Gastrocnemius medialis (tissue), 4 donors: ENCODE measurements around the gene PLEKHA5. TPM values are rescaled to one million over a fixed set of nuclear protein-coding genes. Genes with fewer than 3 reads are reported as not detected.

Source experiments
- ATAC-seq, 2 donors: fragments of 150-250 bp; one replicate each; pipeline ENCODE4 v1.9.1; 2016
- DNase-seq, 2 donors: peaks; one replicate each; pipeline ENCODE4 v3.0.0-alpha.2; 2019
- H3K27ac ChIP-seq, 4 donors: fragments of 200-600 bp; sonication (generic); 1 replicate in 1 of 4; 2 replicates in 3 of 4; pipeline ENCODE4 v1.5.1; 2016 to 2018; ENCODE audit warnings: mild to moderate bottlenecking in 2 of 4, moderate library complexity in 1 of 4
- H3K27me3 ChIP-seq, 3 donors: fragments of 200-600 bp; sonication (generic) in 2 of 3; 1 replicate in 1 of 3; 2 replicates in 2 of 3; pipeline versions ENCODE4 v1.5.1 to v1.6.0; 2016 to 2019; ENCODE audit warnings: mild to moderate bottlenecking in 1 of 3, moderate library complexity in 1 of 3
- H3K36me3 ChIP-seq, 2 donors: fragments of 200-600 bp; sonication (generic) in 1 of 2; one replicate each; pipeline ENCODE4 v1.5.1; 2017 to 2018
- H3K4me1 ChIP-seq, 2 donors: fragments of 200-600 bp; sonication (generic) in 1 of 2; one replicate each; pipeline ENCODE4 v1.5.1; 2016 to 2017; ENCODE audit warnings: mild to moderate bottlenecking in 2 of 2
- H3K4me3 ChIP-seq, 4 donors: fragments of 200-600 bp; sonication (generic) in 3 of 4; 1 replicate in 1 of 4; 2 replicates in 3 of 4; pipeline ENCODE4 v1.5.1; 2016 to 2019; ENCODE audit warnings: mild to moderate bottlenecking in 2 of 4
- H3K9me3 ChIP-seq, 3 donors: fragments of 200-600 bp; sonication (generic) in 2 of 3; 1 replicate in 1 of 3; 2 replicates in 2 of 3; pipeline ENCODE4 v1.5.1; 2016 to 2019
- POLR2A ChIP-seq, 2 donors: fragments of 450-650 bp; IDR thresholded peaks; one replicate each; pipeline ENCODE4 v1.6.1; 2017; ENCODE audit warnings: antibody characterized with exemption in 2 of 2, mild to moderate bottlenecking in 2 of 2, moderate library complexity in 2 of 2
- in situ Hi-C, 4 donors: fragments of 200-750 bp; cut with MboI; loops; one replicate each; pipeline versions ENCODE4 v1.15.0 to v1.8.0; 2017; ENCODE audit warnings: low sequenced_read_pairs in 4 of 4
- intact Hi-C: fragments of 100-400 bp; cut with DNase I; formaldehyde crosslinking; loops from one replicate; pipeline ENCODE4 v1.15.1; 2023; ENCODE audit warnings: low total_unique reads
- total RNA-seq, 4 donors: library from RNA; depleted of rRNA; stranded (reverse); fragments of >200 nt; gene quantifications; one replicate each; pipeline versions ENCODE4 v1.1.0 to v1.2.3, GENCODE V29; 2016
- TF ChIP-seq, protein P1 (sequence below), 5 experiments: fragments of 450-650 bp in 3 of 5; fragments of 200-600 bp in 2 of 5; sonication (generic) in 2 of 5; IDR thresholded peaks in 4 of 5; conservative IDR thresholded peaks in 1 of 5; 1 replicate in 4 of 5; 2 replicates in 1 of 5; pipeline ENCODE4 v1.5.1; 2016 to 2019; ENCODE audit warnings: antibody characterized with exemption in 5 of 5, mild to moderate bottlenecking in 3 of 5, moderate library complexity in 3 of 5

PLEKHA5 gene
- total RNA-seq, 4 donors from 2014 or later, result 1.0 to 2.7 (median 1.5) TPM

DNA sequence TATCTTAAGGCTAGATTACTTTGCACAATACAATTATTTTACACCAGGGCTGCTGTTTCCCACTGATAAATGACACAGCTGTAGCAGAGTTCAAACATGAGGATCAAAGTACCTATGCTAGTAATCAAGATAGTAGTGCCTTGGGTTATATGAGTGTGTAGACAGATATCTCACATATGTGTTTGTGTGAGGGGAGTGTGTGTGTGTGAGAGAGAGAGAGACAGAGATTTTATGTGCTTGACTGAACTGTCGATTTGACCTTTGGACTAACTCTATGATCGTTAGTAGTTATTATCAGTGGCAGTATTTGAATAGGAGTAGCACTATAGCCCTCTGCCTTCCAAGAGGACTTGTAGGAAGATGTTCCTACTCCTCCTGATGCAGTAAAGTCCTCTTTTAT lies 15.5 kb downstream of the PLEKHA5 start:
- H3K9me3 ChIP-seq, result no peaks in the 10 kb centered on the region
- in situ Hi-C loops, result no loop called here
- DNase-seq (no peak), ATAC-seq (no peak)
- no peaks in the 10 kb centered on the region for H3K27me3 ChIP-seq
- no peaks in the 10 kb centered on the region for H3K4me1 ChIP-seq
- no peaks in the 10 kb centered on the region for H3K36me3 ChIP-seq
- H3K4me3 ChIP-seq, result no peak overlapping the region
- no peak for TF ChIP-seq POLR2A (IDR thresholded peaks at IDR 0.05)
- TF ChIP-seq, protein P1, sequence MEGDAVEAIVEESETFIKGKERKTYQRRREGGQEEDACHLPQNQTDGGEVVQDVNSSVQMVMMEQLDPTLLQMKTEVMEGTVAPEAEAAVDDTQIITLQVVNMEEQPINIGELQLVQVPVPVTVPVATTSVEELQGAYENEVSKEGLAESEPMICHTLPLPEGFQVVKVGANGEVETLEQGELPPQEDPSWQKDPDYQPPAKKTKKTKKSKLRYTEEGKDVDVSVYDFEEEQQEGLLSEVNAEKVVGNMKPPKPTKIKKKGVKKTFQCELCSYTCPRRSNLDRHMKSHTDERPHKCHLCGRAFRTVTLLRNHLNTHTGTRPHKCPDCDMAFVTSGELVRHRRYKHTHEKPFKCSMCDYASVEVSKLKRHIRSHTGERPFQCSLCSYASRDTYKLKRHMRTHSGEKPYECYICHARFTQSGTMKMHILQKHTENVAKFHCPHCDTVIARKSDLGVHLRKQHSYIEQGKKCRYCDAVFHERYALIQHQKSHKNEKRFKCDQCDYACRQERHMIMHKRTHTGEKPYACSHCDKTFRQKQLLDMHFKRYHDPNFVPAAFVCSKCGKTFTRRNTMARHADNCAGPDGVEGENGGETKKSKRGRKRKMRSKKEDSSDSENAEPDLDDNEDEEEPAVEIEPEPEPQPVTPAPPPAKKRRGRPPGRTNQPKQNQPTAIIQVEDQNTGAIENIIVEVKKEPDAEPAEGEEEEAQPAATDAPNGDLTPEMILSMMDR (IDR thresholded peaks at IDR 0.05 in 4 of 5, conservative IDR thresholded peaks at IDR 0.05 in 1 of 5), result no peak
- intact Hi-C loops, result no loop called here
- no peak overlapping the region for H3K27ac ChIP-seq

DNA sequence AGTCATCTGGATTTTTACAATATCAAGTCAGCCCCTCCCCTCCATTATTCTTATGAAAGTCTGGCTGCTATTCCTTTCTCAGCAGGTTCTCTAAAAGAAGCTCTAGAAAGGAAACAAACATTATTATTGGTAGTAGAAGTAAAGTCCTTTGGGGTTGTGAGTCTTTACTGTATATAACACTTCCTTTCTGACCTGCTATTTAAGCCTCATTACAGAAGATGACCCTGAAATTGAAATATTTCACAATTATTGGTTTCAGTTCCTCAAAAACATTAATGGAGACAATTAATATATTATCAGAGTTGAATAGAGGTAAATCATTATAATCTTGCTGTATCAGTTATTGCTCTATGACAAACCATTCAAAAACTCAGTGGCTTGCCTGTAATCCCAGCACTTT lies 19.3 kb downstream of the PLEKHA5 start:
- no peak for ATAC-seq
- Histone ChIP-seq H3K9me3 (no peaks in the 10 kb centered on the region), H3K27ac (no peak overlapping the region), H3K27me3 (no peaks in the 10 kb centered on the region), H3K4me1 (no peaks in the 10 kb centered on the region), H3K36me3 (no peaks in the 10 kb centered on the region), H3K4me3 (no peak overlapping the region)
- DNase-seq, result no peak
- in situ Hi-C loops, result no loop called here
- intact Hi-C loops, result no loop called here
- TF ChIP-seq POLR2A (IDR thresholded peaks at IDR 0.05), result no peak
- TF ChIP-seq, protein P1 (IDR thresholded peaks at IDR 0.05 in 4 of 5, conservative IDR thresholded peaks at IDR 0.05 in 1 of 5), result no peak

DNA sequence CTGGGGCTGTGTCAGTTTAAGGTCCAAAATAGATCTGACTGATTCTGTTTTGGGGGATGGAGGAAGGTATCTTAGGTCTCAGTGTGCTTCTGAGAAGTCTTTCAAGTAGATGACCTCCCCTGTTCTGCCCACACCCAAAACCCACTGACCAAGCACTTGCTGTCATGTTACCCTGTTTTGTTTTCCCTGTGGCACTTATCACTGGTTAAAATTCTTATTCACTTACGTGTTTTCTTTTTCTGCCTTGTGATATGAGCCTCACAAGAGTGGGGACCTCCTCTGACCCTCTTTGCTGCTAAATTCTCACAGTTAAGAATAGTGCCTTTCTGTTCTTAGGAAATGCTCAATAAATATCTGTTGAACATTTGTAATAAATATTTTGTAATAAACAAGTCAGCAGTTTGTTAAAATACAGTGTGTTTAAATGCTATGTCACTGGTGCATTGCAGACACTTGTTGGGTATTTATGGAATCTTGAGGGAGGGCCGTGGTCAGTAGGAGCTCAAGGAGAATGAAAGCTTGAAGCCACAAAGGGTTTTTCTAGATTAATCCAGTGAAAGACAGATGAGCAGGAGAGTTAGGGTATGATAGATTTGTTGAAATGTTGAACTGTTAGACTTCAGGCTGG lies 20.9 kb downstream of the PLEKHA5 start:
- DNase-seq (no peak), ATAC-seq (no peak)

DNA sequence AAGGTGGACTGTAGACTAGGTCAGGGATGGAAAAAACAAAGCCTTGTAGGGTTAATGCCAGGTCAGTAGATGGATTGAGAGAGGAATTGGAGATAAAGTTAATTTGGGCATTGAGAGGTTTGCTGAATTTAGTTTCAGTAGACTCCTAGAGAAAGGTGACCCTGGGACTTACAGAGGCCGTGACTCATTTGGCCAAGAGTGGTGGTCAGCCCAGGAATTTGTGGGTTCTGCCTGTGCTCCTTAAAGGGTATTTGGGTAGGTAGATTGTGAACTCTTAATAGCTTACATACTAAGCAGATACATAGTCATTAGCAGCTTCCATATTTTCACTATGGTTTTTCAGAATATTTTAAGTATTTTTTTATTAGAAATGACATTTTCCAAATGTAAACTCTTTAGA lies 21.8 kb downstream of the PLEKHA5 start:
- intact Hi-C loops (no loop called here), in situ Hi-C loops (no loop called here)
- TF ChIP-seq POLR2A (IDR thresholded peaks at IDR 0.05), result no peak
- TF ChIP-seq, protein P1 (IDR thresholded peaks at IDR 0.05 in 4 of 5, conservative IDR thresholded peaks at IDR 0.05 in 1 of 5), result no peak
- DNase-seq (no peak), ATAC-seq (no peak)
- H3K27me3 ChIP-seq, result no peaks in the 10 kb centered on the region
- H3K4me1 ChIP-seq, result no peaks in the 10 kb centered on the region
- no peak overlapping the region for H3K4me3 ChIP-seq
- H3K36me3 ChIP-seq, result no peaks in the 10 kb centered on the region
- H3K27ac ChIP-seq, result no peak overlapping the region
- H3K9me3 ChIP-seq, result no peaks in the 10 kb centered on the region

More for the DNA sequence above, 20.9 kb downstream of the PLEKHA5 start:
- Histone ChIP-seq H3K4me1 (no peaks in the 10 kb centered on the region), H3K4me3 (no peak overlapping the region), H3K27ac (no peak overlapping the region), H3K36me3 (no peaks in the 10 kb centered on the region), H3K27me3 (no peaks in the 10 kb centered on the region), H3K9me3 (no peaks in the 10 kb centered on the region)
- in situ Hi-C loops, result no loop called here
- no peak for TF ChIP-seq POLR2A (IDR thresholded peaks at IDR 0.05)
- TF ChIP-seq, protein P1 (IDR thresholded peaks at IDR 0.05 in 4 of 5, conservative IDR thresholded peaks at IDR 0.05 in 1 of 5), result no peak
- intact Hi-C loops, result no loop called here

DNA sequence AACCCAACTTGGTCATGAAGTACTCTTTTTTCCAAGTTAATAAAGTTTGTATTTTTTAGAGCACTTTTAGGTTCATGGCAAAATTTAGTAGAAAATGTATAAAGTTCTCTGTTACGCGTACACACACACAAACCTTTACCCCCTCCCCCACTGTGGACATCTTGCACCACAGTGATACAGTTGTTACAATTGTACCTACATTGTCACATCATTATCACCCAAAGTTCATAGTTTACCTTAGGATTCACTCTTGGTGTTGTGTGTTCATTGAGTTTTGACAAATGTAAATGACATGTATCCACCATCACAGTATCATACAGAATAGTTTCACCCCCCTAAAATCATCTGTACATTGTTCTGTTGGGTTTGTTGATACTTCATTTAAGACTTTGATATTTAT lies 23.9 kb downstream of the PLEKHA5 start:
- ATAC-seq (no peak), DNase-seq (no peak)
- peaks cover 0 to 1% of the 10 kb centered on the region in 2 donors for H3K4me1 ChIP-seq
- TF ChIP-seq POLR2A (IDR thresholded peaks at IDR 0.05), result no peak
- TF ChIP-seq, protein P1 (IDR thresholded peaks at IDR 0.05 in 4 of 5, conservative IDR thresholded peaks at IDR 0.05 in 1 of 5), result no peak
- H3K27me3 ChIP-seq, result no peaks in the 10 kb centered on the region
- H3K27ac ChIP-seq, result no peak overlapping the region
- H3K9me3 ChIP-seq, result no peaks in the 10 kb centered on the region
- in situ Hi-C loops, result no loop called here
- intact Hi-C loops, result no loop called here
- no peak overlapping the region for H3K4me3 ChIP-seq
- no peaks in the 10 kb centered on the region for H3K36me3 ChIP-seq
